GM23338 (cell line): ENCODE data around the gene SLC16A6.
"Not testable (repeated sequence)": the region's sequence is repeated elsewhere in the genome, so short reads cannot be mapped to it uniquely, and the experiment has no call there.

ENCODE experiments used
- CTCF ChIP-seq, 2 experiments: fragments of 200-600 bp in 1 of 2; sonication (generic) in 1 of 2; conservative IDR thresholded peaks; 2 replicates each; pipeline versions ENCODE4 v1.5.1 to v1.6.1; 2016 to 2017; ENCODE audit warnings: antibody characterized with exemption in 2 of 2, low read depth in 2 of 2, mild to moderate bottlenecking in 2 of 2, moderate library complexity in 1 of 2
- EZH2 ChIP-seq: fragments of 200-600 bp; sonication (generic); IDR thresholded peaks from one replicate; pipeline ENCODE4 v1.8.0; 2017; ENCODE audit warnings: antibody characterized with exemption, mild to moderate bottlenecking, low read depth; ENCODE audit not compliant: unreplicated experiment

- TF ChIP-seq EZH2; CTCF (conservative IDR thresholded peaks at IDR 0.05; ENCODE audit: low read depth in 2 of 2): not testable (repeated sequence)
Measured at GRCh38 chr17:68256701-68257100, 34.2 kb downstream of the SLC16A6 start.
